ENCODE data around the gene DGKZ. TPM values are rescaled to one million over a fixed set of nuclear protein-coding genes. Genes with fewer than 3 reads are reported as not detected.
A peak's percentile ranks its signal among the peaks of the same experiment; 100 is the strongest.

Gene DGKZ
- total and polyA plus RNA-seq, 9 donors, result 8.9 to 46.0 (median 29.4) TPM

GRCh38 chr11:46353698-46354097 lies 6.4 kb downstream of the DGKZ start:
- Histone ChIP-seq H3K4me3 (no peak overlapping the region), H3K27me3 (no peaks in the 10 kb centered on the region), H3K9me3 (no peaks in the 10 kb centered on the region), H3K4me1 (ENCODE audit: insufficient read depth) (peaks cover 16% of the 10 kb centered on the region), H3K36me3 (no peaks in the 10 kb centered on the region), H3K27ac (no peak overlapping the region)
- intact Hi-C loops (cut with DNase I), result no loop called here
- WGBS, 3 donors, result 23 to 45% (median 37%) methylated on average over 9 of the region's 9 CpGs
- DNase-seq, result no peak
- TF ChIP-seq POLR2A (IDR thresholded peaks at IDR 0.05) (no peak), CTCF (IDR thresholded peaks at IDR 0.05) (no peak)

- no peak for DNase-seq
- TF ChIP-seq POLR2A (IDR thresholded peaks at IDR 0.05), result no peak
- Histone ChIP-seq H3K4me1 (ENCODE audit: insufficient read depth) (peaks cover 18% of the 10 kb centered on the region), H3K4me3 (no peak overlapping the region), H3K36me3 (no peaks in the 10 kb centered on the region), H3K9me3 (no peaks in the 10 kb centered on the region), H3K27ac (no peak overlapping the region), H3K27me3 (no peaks in the 10 kb centered on the region)
- 85 to 89% (median 88%) methylated on average over 7 of the region's 7 CpGs for whole genome bisulfite sequencing, 3 donors
- intact Hi-C loops (cut with DNase I), result no loop called here
These were observed 9.7 kb downstream of the DGKZ start for GRCh38 chr11:46356924-46357482.

GRCh38 chr11:46357483-46357936 lies 10.2 kb downstream of the DGKZ start:
- WGBS, 3 donors, result 83 to 89% (median 86%) methylated on average over 11 of the region's 11 CpGs
- peaks cover 13% of the 10 kb centered on the region for H3K4me1 ChIP-seq (ENCODE audit: insufficient read depth)
- TF ChIP-seq EP300 (IDR thresholded peaks at IDR 0.05) (no peak), CTCF (IDR thresholded peaks at IDR 0.05) (no peak), POLR2A (IDR thresholded peaks at IDR 0.05) (no peak)
- H3K4me3 ChIP-seq, result no peak overlapping the region
- intact Hi-C loops (cut with DNase I), result no loop called here
- no peaks in the 10 kb centered on the region for H3K27me3 ChIP-seq
- no peak overlapping the region for H3K27ac ChIP-seq
- H3K9me3 ChIP-seq, result no peaks in the 10 kb centered on the region
- no peaks in the 10 kb centered on the region for H3K36me3 ChIP-seq
- DNase-seq, result no peak

- Histone ChIP-seq H3K27ac (no peak overlapping the region), H3K27me3 (no peaks in the 10 kb centered on the region), H3K4me3 (no peak overlapping the region), H3K4me1 (ENCODE audit: insufficient read depth) (peaks cover 7% of the 10 kb centered on the region), H3K36me3 (no peaks in the 10 kb centered on the region), H3K9me3 (no peaks in the 10 kb centered on the region)
- WGBS, 3 donors, result 47 to 69% (median 62%) methylated on average over 1 of the region's 1 CpG
- no peak for DNase-seq
- intact Hi-C loops (cut with DNase I), result no loop called here
- no peak for TF ChIP-seq POLR2A (IDR thresholded peaks at IDR 0.05)
- TF ChIP-seq EP300 (IDR thresholded peaks at IDR 0.05), result no peak
- no peak for TF ChIP-seq CTCF (IDR thresholded peaks at IDR 0.05)
These were observed 12.7 kb downstream of the DGKZ start for GRCh38 chr11:46359953-46360352.

- H3K4me3 ChIP-seq, result no peak overlapping the region
- no peaks in the 10 kb centered on the region for H3K27me3 ChIP-seq
- H3K36me3 ChIP-seq, result no peaks in the 10 kb centered on the region
- no peak for TF ChIP-seq POLR2A (IDR thresholded peaks at IDR 0.05)
- no peak for TF ChIP-seq EP300 (IDR thresholded peaks at IDR 0.05)
- no peak for TF ChIP-seq CTCF (IDR thresholded peaks at IDR 0.05)
- WGBS, 3 donors, result 40 to 56% (median 53%) methylated on average over 7 of the region's 7 CpGs
- H3K4me1 ChIP-seq (ENCODE audit: insufficient read depth), result peaks cover 7% of the 10 kb centered on the region
- no peaks in the 10 kb centered on the region for H3K9me3 ChIP-seq
- peak in 1 of 5 donors; percentile 20 for DNase-seq
- intact Hi-C loops (cut with DNase I), result no loop called here
- H3K27ac ChIP-seq, result peak overlapping the region in 1 of 2 donors; percentile 8
These were observed 13.6 kb downstream of the DGKZ start for GRCh38 chr11:46360878-46361277.
